ENCODE measurements around the gene PDE4B. TPM values are rescaled to one million over a fixed set of nuclear protein-coding genes. Genes with fewer than 3 reads are reported as not detected.

Gene PDE4B
- total RNA-seq, 1 donor from 2014 or later: 3.8 TPM

- DNase-seq (ENCODE audit: low read depth): no peak
- TF ChIP-seq CTCF (conservative IDR thresholded peaks at IDR 0.05; ENCODE audit: low read depth, low read length): no peak
- H3K4me3 ChIP-seq (ENCODE audit: low read depth, low read length): no peak overlapping the region
Measured at GRCh38 chr1:66140072-66140471, 347.4 kb downstream of the PDE4B start.

- DNase-seq (ENCODE audit: low read depth): no peak
- no peak for TF ChIP-seq CTCF (conservative IDR thresholded peaks at IDR 0.05; ENCODE audit: low read depth, low read length)
Measured at GRCh38 chr1:66143651-66144050, 351.0 kb downstream of the PDE4B start.

GRCh38 chr1:66147226-66147835 lies 354.6 kb downstream of the PDE4B start:
- DNase-seq (ENCODE audit: low read depth): no peak
- no peak overlapping the region for H3K4me3 ChIP-seq (ENCODE audit: low read depth, low read length)
- no peak for TF ChIP-seq CTCF (conservative IDR thresholded peaks at IDR 0.05; ENCODE audit: low read depth, low read length)

More at GRCh38 chr1:66143651-66144050, 351.0 kb downstream of the PDE4B start:
- H3K4me3 ChIP-seq (ENCODE audit: low read depth, low read length): no peak overlapping the region

GRCh38 chr1:66152034-66152433 lies 359.3 kb downstream of the PDE4B start:
- no peak for DNase-seq (ENCODE audit: low read depth)
- no peak overlapping the region for H3K4me3 ChIP-seq (ENCODE audit: low read depth, low read length)
- TF ChIP-seq CTCF (conservative IDR thresholded peaks at IDR 0.05; ENCODE audit: low read depth, low read length): no peak

GRCh38 chr1:66154394-66154793 lies 361.7 kb downstream of the PDE4B start:
- no peak for TF ChIP-seq CTCF (conservative IDR thresholded peaks at IDR 0.05; ENCODE audit: low read depth, low read length)
- no peak overlapping the region for H3K4me3 ChIP-seq (ENCODE audit: low read depth, low read length)
- no peak for DNase-seq (ENCODE audit: low read depth)

- no peak for TF ChIP-seq CTCF (conservative IDR thresholded peaks at IDR 0.05; ENCODE audit: low read depth, low read length)
- no peak for DNase-seq (ENCODE audit: low read depth)
- H3K4me3 ChIP-seq (ENCODE audit: low read depth, low read length): no peak overlapping the region
Measured at GRCh38 chr1:66156144-66156543, 363.4 kb downstream of the PDE4B start.

- TF ChIP-seq CTCF (conservative IDR thresholded peaks at IDR 0.05; ENCODE audit: low read depth, low read length): no peak
- H3K4me3 ChIP-seq (ENCODE audit: low read depth, low read length): no peak overlapping the region
- no peak for DNase-seq (ENCODE audit: low read depth)
Measured at GRCh38 chr1:66159800-66160199, 367.1 kb downstream of the PDE4B start.

Measured in epithelial cell of proximal tubule (primary cell).